IgD-negative memory B cell (primary cell): ENCODE measurements around the gene NFIA. TPM values are rescaled to one million over a fixed set of nuclear protein-coding genes. Genes with fewer than 3 reads are reported as not detected.

Source experiments
- H3K27ac Mint-ChIP-seq, 3 donors: one replicate each; pipeline ENCODE4 v1.8.0; 2020 to 2022; ENCODE audit warnings: mild to moderate bottlenecking in 3 of 3, mixed read lengths in 3 of 3, moderate library complexity in 1 of 3
- H3K27me3 Mint-ChIP-seq: one replicate; pipeline ENCODE4 v1.8.0; 2021; ENCODE audit warnings: mixed read lengths
- H3K36me3 Mint-ChIP-seq: one replicate; pipeline ENCODE4 v1.8.0; 2020; ENCODE audit warnings: mild to moderate bottlenecking, mixed read lengths
- H3K4me1 Mint-ChIP-seq, 3 donors: one replicate each; pipeline ENCODE4 v1.8.0; 2020 to 2022; ENCODE audit warnings: mixed read lengths in 3 of 3, mild to moderate bottlenecking in 1 of 3
- H3K4me3 Mint-ChIP-seq, 4 donors: one replicate each; pipeline ENCODE4 v1.8.0; 2020 to 2022; ENCODE audit warnings: mild to moderate bottlenecking in 4 of 4, mixed read lengths in 4 of 4, moderate library complexity in 3 of 4
- H3K9me3 Mint-ChIP-seq, 3 donors: one replicate each; pipeline ENCODE4 v1.8.0; 2020 to 2021; ENCODE audit warnings: mixed read lengths in 3 of 3, mild to moderate bottlenecking in 1 of 3
- polyA plus RNA-seq: library from polyadenylated mRNA; unstranded; fragments of 300-500 nt; fragmentation: Illumina TruSeq; gene quantifications from one replicate; pipeline ENCODE4 v1.2.3, GENCODE V29; 2021

NFIA gene
- polyA plus RNA-seq, 1 donor from 2014 or later, result 0.93 TPM

DNA sequence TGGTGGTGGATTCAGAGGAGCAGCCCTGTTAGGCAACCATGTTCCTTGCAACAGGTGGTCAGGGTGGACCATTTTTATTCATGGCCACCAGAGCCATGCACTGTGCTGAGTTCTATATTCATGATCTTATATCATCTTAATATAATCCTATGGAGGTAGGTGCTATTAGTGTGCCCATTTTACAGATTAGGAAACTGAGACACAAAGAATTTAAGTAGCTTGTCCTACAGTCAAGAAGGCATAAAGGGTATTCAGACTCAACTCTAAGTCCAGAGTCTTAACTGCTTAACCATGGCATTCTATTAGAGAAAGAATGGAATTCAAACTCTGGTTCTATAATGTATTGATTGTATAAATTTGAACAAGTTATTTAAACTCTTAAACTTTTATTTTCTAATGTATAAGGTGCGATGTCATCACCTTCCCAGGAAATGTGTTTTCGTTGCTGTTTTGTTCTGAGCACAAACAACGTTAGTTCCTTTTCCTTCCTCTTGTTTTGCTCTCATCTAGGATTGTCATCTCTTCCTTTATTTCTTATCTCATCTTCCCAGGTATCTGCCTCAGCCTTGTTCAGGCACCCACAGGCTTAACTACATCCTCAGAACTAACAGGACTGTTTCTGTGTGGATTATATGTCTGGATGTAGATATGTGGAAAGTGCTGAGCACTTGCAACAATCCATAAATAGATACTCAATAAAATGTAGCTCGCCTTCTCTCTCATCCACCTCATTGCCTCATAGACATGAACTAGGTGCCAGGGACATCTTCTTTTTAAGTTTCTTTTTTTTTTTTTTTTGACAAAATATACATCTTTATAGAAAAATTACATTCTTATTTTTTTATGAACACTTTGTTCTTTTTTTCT lies 207.1 kb downstream of the NFIA start:
- Mint-ChIP-seq H3K9me3 (no peaks in the 10 kb centered on the region), H3K27me3 (peaks cover 3% of the 10 kb centered on the region), H3K4me1 (no peaks in the 10 kb centered on the region), H3K36me3 (no peaks in the 10 kb centered on the region), H3K4me3 (no peak overlapping the region), H3K27ac (no peak overlapping the region)

GRCh38 chr1:61290525-61290924 lies 208.2 kb downstream of the NFIA start:
- Mint-ChIP-seq H3K4me1 (no peaks in the 10 kb centered on the region), H3K27me3 (no peaks in the 10 kb centered on the region), H3K36me3 (no peaks in the 10 kb centered on the region), H3K9me3 (no peaks in the 10 kb centered on the region), H3K27ac (no peak overlapping the region), H3K4me3 (no peak overlapping the region)

DNA sequence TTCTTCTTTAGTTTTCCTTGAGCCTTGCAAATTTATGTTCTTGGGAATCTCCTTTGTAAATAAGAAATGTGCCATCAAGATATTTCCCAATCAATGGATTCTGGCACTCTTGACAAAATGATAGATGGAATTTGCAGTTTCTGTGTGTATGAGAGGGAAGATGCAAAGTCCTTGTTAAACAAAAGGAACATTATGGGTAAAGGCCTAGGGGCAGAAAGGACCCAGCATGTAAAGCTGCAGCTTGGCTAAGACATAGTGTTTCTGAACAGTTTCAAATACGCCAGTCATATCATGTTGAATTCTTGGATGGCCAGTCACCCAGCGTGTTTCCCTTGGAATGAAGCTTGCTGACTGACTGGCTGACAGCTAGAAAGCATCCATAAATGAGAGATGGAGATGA lies 210.8 kb downstream of the NFIA start:
- H3K4me1 Mint-ChIP-seq, result no peaks in the 10 kb centered on the region
- peaks cover 3% of the 10 kb centered on the region for H3K27me3 Mint-ChIP-seq
- H3K4me3 Mint-ChIP-seq, result no peak overlapping the region
- H3K27ac Mint-ChIP-seq, result no peak overlapping the region
- peaks cover 0 to 5% (median 2%) of the 10 kb centered on the region in 3 donors for H3K9me3 Mint-ChIP-seq
- H3K36me3 Mint-ChIP-seq, result no peaks in the 10 kb centered on the region

GRCh38 chr1:61293986-61294504 lies 211.7 kb downstream of the NFIA start:
- H3K27me3 Mint-ChIP-seq, result peaks cover 3% of the 10 kb centered on the region

DNA sequence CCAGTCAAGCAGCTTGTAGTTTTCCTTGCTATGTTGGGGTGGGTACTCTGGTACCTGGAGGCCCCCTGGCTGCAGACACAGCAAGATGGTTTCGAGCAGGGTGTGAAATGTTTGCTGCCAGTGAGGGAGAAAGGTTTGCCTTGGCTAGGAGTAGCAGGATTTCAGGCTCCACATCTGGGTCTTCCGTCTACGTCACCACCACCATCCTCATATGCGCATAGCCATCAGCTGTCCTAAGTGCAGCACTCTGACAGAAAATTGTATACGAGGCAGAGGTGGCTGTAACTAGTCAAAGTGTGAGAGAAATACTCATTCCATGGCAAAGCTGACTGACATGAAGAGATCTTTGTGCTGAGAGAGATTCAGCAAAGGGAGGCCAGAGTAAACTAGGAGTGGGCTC lies 212.6 kb downstream of the NFIA start:
- H3K4me3 Mint-ChIP-seq, result no peak overlapping the region
- no peaks in the 10 kb centered on the region for H3K4me1 Mint-ChIP-seq
- H3K27me3 Mint-ChIP-seq, result peaks cover 3% of the 10 kb centered on the region
- peaks cover 2% of the 10 kb centered on the region for H3K36me3 Mint-ChIP-seq
- H3K9me3 Mint-ChIP-seq, result peaks cover 0 to 5% (median 2%) of the 10 kb centered on the region in 3 donors
- H3K27ac Mint-ChIP-seq, result no peak overlapping the region

More at GRCh38 chr1:61293986-61294504, 211.7 kb downstream of the NFIA start:
- H3K4me1 Mint-ChIP-seq, result no peaks in the 10 kb centered on the region
- peaks cover 0 to 5% (median 2%) of the 10 kb centered on the region in 3 donors for H3K9me3 Mint-ChIP-seq
- H3K27ac Mint-ChIP-seq, result no peak overlapping the region
- peaks cover 2% of the 10 kb centered on the region for H3K36me3 Mint-ChIP-seq
- H3K4me3 Mint-ChIP-seq, result no peak overlapping the region

DNA sequence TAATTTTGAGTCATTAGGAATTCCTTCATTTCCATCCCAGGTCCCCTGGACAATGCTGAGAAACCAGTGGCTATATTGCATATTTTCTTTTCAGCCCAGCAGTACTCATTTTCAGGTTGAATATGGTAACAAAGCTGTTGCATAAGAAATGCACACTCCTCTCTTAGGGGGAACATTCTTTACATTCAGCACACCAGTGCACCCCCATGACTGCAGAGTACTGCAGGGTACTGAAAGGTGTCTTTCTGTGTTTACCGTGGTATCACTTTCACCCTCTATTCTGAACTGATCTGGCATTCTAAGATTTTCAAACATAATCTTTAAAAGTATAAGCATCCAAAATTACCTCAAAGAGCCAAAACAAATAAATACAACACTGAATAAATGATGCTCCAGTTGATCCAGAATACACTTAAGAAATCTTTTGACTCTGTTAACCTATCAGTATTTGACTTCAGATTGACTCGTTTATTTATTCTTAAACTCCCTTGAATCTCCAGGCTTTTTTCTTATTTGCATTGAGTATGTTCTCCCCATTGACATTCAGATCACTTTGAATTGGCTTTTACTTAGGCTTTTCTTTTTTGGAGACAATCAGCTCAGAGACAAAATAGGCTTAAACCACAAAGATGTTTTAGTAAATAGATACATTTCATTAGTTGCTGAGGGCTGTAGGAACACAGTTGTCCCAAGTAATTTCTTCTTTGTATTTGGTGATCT lies 213.6 kb downstream of the NFIA start:
- H3K4me1 Mint-ChIP-seq, result no peaks in the 10 kb centered on the region
- H3K36me3 Mint-ChIP-seq, result peaks cover 2% of the 10 kb centered on the region
- H3K4me3 Mint-ChIP-seq, result no peak overlapping the region
- no peak overlapping the region for H3K27ac Mint-ChIP-seq
- H3K9me3 Mint-ChIP-seq, result peaks cover 0 to 5% (median 2%) of the 10 kb centered on the region in 3 donors
- peaks cover 3% of the 10 kb centered on the region for H3K27me3 Mint-ChIP-seq

DNA sequence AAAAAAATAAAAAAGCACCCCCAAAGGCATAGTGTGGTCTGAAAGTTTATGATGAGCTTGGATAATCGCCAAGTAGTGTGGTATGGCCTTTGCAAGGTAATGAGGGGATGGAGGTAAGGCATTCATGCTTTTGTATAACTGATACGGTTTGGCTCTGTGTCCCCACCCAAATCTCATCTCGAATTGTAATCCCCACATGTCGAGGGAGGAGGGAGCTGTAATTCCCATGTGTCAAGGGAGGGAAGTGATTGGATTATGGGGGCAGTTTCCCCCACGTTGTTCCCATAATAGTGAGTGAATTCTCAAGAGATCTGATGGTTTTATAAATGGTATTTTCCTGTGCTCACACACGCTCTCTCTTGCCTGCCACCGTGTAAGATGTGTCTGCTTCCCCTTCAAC lies 215.5 kb downstream of the NFIA start:
- no peak overlapping the region for H3K4me3 Mint-ChIP-seq
- H3K36me3 Mint-ChIP-seq, result peaks cover 2% of the 10 kb centered on the region

GRCh38 chr1:61299463-61299862 lies 217.1 kb downstream of the NFIA start:
- Mint-ChIP-seq H3K9me3 (peaks cover 0 to 5% (median 2%) of the 10 kb centered on the region in 3 donors), H3K27ac (no peak overlapping the region), H3K4me1 (no peaks in the 10 kb centered on the region), H3K27me3 (peaks cover 8% of the 10 kb centered on the region), H3K4me3 (no peak overlapping the region), H3K36me3 (peaks cover 2% of the 10 kb centered on the region)

More for the DNA sequence above, 215.5 kb downstream of the NFIA start:
- no peaks in the 10 kb centered on the region for H3K4me1 Mint-ChIP-seq
- peaks cover 3% of the 10 kb centered on the region for H3K27me3 Mint-ChIP-seq
- no peak overlapping the region for H3K27ac Mint-ChIP-seq
- peaks cover 0 to 5% (median 2%) of the 10 kb centered on the region in 3 donors for H3K9me3 Mint-ChIP-seq

DNA sequence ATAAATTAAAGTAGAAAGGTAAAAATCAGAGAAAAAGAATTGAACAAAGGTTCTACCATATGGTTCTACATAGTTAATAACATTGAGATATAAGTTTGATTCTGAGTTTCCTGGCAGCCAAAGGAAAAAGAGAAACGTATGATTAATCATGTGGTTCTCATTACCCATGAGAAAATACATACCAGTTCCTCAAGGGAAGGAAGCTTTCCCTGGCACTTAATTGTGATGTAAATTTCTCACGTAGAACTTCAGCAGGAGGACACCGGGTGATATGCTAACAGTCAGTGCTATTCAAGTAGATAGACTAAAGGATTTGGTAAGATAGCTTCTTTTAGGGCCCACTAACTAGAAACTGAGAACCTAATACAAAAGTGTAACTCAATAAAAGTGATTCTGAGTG lies 218.5 kb downstream of the NFIA start:
- Mint-ChIP-seq H3K9me3 (peaks cover 0 to 7% (median 2%) of the 10 kb centered on the region in 3 donors), H3K27ac (no peak overlapping the region), H3K36me3 (peaks cover 2% of the 10 kb centered on the region), H3K27me3 (peaks cover 8% of the 10 kb centered on the region), H3K4me3 (no peak overlapping the region), H3K4me1 (no peaks in the 10 kb centered on the region)

- H3K9me3 Mint-ChIP-seq, result peaks cover 0 to 7% (median 2%) of the 10 kb centered on the region in 3 donors
- peaks cover 9% of the 10 kb centered on the region for H3K27me3 Mint-ChIP-seq
- H3K4me1 Mint-ChIP-seq, result no peaks in the 10 kb centered on the region
- H3K36me3 Mint-ChIP-seq, result peaks cover 2% of the 10 kb centered on the region
- no peak overlapping the region for H3K4me3 Mint-ChIP-seq
- H3K27ac Mint-ChIP-seq, result no peak overlapping the region
These were observed 219.7 kb downstream of the NFIA start for GRCh38 chr1:61301824-61302657.

DNA sequence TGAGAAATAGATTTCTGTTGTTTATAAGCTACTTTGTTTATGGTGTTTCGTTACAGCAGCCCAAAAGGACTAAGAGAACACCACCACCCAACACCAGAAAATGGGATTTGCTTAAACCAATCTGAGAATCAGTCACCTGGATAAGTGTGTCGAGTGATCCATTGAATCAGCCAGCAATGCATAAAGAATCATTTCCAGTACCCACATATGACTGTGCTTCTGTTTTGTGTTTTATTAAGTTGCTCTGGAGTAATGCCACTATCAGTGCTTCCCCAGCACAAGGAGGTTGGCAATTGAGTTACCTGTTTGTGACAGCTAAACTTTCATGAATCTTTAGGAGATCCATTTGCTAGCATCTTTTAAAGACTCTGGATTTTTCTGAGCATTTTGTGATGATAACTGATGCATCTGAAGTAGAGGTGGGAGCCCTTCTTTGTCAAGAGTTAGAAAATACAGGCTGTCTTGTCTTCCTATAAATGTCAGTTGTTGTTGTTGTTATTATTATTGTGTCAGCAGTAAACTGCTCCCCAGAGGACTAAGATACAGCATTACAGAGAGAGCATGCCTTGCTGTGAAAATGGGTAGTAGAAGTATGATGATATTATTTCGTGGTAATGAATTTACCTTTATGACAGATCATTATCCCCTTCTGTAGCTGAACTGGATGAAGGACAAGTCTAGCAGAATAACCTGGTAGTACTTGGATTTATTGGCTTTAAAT lies 225.2 kb downstream of the NFIA start:
- H3K36me3 Mint-ChIP-seq, result no peaks in the 10 kb centered on the region

DNA sequence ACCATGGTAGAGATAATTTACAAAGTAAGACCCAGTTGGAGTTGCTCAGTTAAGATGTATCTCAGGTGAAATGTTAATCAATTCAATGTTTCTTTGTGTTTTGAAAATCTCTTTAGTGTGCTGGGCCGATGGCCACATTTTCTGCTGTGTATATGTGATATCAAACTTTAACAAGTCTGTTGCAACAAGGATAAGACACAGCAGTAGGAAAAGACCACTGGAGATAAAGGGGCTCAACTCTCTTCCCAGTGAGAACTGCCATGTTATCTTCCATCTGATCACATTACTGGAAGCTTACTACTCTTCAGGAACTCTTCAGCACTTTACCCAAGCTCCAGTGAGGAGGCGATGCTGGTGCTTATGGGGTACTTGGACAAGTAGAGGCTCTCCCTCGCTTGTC lies 227.7 kb downstream of the NFIA start:
- Mint-ChIP-seq H3K9me3 (peaks cover 0 to under 1% (median 0%) of the 10 kb centered on the region in 3 donors), H3K27ac (no peak overlapping the region), H3K4me3 (no peak overlapping the region), H3K4me1 (no peaks in the 10 kb centered on the region), H3K36me3 (no peaks in the 10 kb centered on the region), H3K27me3 (peaks cover 3% of the 10 kb centered on the region)

More for the DNA sequence above, 225.2 kb downstream of the NFIA start:
- Mint-ChIP-seq H3K4me1 (no peaks in the 10 kb centered on the region), H3K9me3 (peaks cover 0 to 2% (median 0%) of the 10 kb centered on the region in 3 donors), H3K27me3 (peaks cover 7% of the 10 kb centered on the region), H3K4me3 (no peak overlapping the region), H3K27ac (no peak overlapping the region)

GRCh38 chr1:61310538-61310937 lies 228.2 kb downstream of the NFIA start:
- Mint-ChIP-seq H3K4me3 (no peak overlapping the region), H3K9me3 (no peaks in the 10 kb centered on the region), H3K36me3 (no peaks in the 10 kb centered on the region), H3K4me1 (no peaks in the 10 kb centered on the region), H3K27ac (no peak overlapping the region), H3K27me3 (peaks cover 3% of the 10 kb centered on the region)

- Mint-ChIP-seq H3K4me3 (no peak overlapping the region), H3K9me3 (no peaks in the 10 kb centered on the region), H3K36me3 (no peaks in the 10 kb centered on the region), H3K4me1 (peaks cover 0 to 5% (median 5%) of the 10 kb centered on the region in 3 donors), H3K27me3 (peaks cover 1% of the 10 kb centered on the region), H3K27ac (no peak overlapping the region)
These were observed 231.6 kb downstream of the NFIA start for GRCh38 chr1:61313906-61314422.
